HepG2 (cell line): ENCODE measurements around the gene MRPL10. TPM values are rescaled to one million over a fixed set of nuclear protein-coding genes. Genes with fewer than 3 reads are reported as not detected.

Source experiments
- BRCA1 ChIP-seq: sonication (generic); formaldehyde crosslinking; IDR thresholded peaks from 2 replicates; pipeline ENCODE4 v1.4.0; 2020; ENCODE audit warnings: missing genetic modification reagents
- FOXC1 ChIP-seq: sonication (generic); formaldehyde crosslinking; IDR thresholded peaks from 2 replicates; pipeline ENCODE4 v1.8.0; 2022; ENCODE audit warnings: mild to moderate bottlenecking, missing genetic modification reagents, borderline replicate concordance
- GATAD2A ChIP-seq: IDR thresholded peaks from 2 replicates; pipeline ENCODE4 v1.6.1; 2016
- MEIS2 ChIP-seq: sonication (generic); formaldehyde crosslinking; IDR thresholded peaks from 2 replicates; pipeline ENCODE4 v1.9.0; 2021; ENCODE audit warnings: mild to moderate bottlenecking, missing genetic modification reagents
- MYC ChIP-seq: sonication (generic); formaldehyde crosslinking; IDR thresholded peaks from 2 replicates; pipeline ENCODE4 v1.9.0; 2021; ENCODE audit warnings: missing genetic modification reagents, borderline replicate concordance
- RCOR2 ChIP-seq: IDR thresholded peaks from 2 replicates; pipeline ENCODE4 v1.6.1; 2016; ENCODE audit warnings: missing biosample characterization, missing genetic modification reagents
- RFX5 ChIP-seq: IDR thresholded peaks from 2 replicates; pipeline ENCODE4 v1.6.1; 2011; ENCODE audit warnings: low read depth, low read length, improper control_type of control experiment
- SMAD9 ChIP-seq: sonication (generic); formaldehyde crosslinking; IDR thresholded peaks from 2 replicates; pipeline ENCODE4 v1.5.1; 2020; ENCODE audit warnings: mild to moderate bottlenecking, missing genetic modification reagents
- TBX3 ChIP-seq: fragments of 450-650 bp; IDR thresholded peaks from 2 replicates; pipeline ENCODE4 v1.6.1; 2017; ENCODE audit warnings: antibody characterized with exemption, mild to moderate bottlenecking, inconsistent platforms, borderline replicate concordance
- XRCC5 ChIP-seq: fragments of 200-400 bp; formaldehyde crosslinking; optimal IDR thresholded peaks from 2 replicates; pipeline ENCODE3; 2017; ENCODE audit warnings: mild to moderate bottlenecking, low read length
- ZNF264 ChIP-seq: sonication (generic); formaldehyde crosslinking; IDR thresholded peaks from 2 replicates; pipeline ENCODE4 v1.4.0; 2020; ENCODE audit warnings: missing genetic modification reagents
- ZNF460 ChIP-seq: sonication (generic); formaldehyde crosslinking; IDR thresholded peaks from 2 replicates; pipeline ENCODE4 v1.5.1; 2020; ENCODE audit warnings: missing genetic modification reagents, mild to moderate bottlenecking, borderline replicate concordance
- ZNF530 ChIP-seq: sonication (generic); formaldehyde crosslinking; IDR thresholded peaks from 2 replicates; pipeline ENCODE4 v1.5.0; 2020; ENCODE audit warnings: low read depth, mild to moderate bottlenecking, missing genetic modification reagents
- ZZZ3 ChIP-seq: sonication (generic); formaldehyde crosslinking; IDR thresholded peaks from 2 replicates; pipeline ENCODE4 v1.4.0; 2020; ENCODE audit warnings: missing genetic modification reagents, mild to moderate bottlenecking, borderline replicate concordance
- polyA plus RNA-seq, 8 experiments: library from polyadenylated mRNA; depleted of rRNA in 3 of 8; stranded (reverse) in 7 of 8; unstranded in 1 of 8; fragments of >200 nt; fragmentation: Illumina TruSeq in 4 of 8; extraction: Trizol in 4 of 8; gene quantifications; 2 replicates each; pipeline versions ENCODE4 v1.2.1 to v1.2.3, GENCODE V29; 2011 to 2016; ENCODE audit warnings: low read depth in 4 of 8, missing spikeins in 1 of 8, mixed read lengths in 1 of 8; ENCODE audit not compliant: insufficient read depth in 1 of 8
- total RNA-seq, 5 experiments: library from RNA; depleted of rRNA; stranded (reverse); fragments of >200 nt; fragmentation: Illumina TruSeq; extraction: Trizol; gene quantifications; 2 replicates each; pipeline ENCODE4 v1.2.3, GENCODE V29; 2016; ENCODE audit warnings: low read depth in 1 of 5
- TF ChIP-seq, protein P1 (sequence below): sonication (generic); formaldehyde crosslinking; IDR thresholded peaks from 2 replicates; pipeline ENCODE4 v1.8.0; 2022; ENCODE audit warnings: missing genetic modification reagents, mild to moderate bottlenecking, borderline replicate concordance
- TF ChIP-seq, protein P2 (sequence below): sonication (generic); formaldehyde crosslinking; IDR thresholded peaks from 2 replicates; pipeline ENCODE4 v1.5.0; 2020; ENCODE audit warnings: mild to moderate bottlenecking, missing genetic modification reagents
- TF ChIP-seq, protein P3 (sequence below): sonication (generic); formaldehyde crosslinking; IDR thresholded peaks from 2 replicates; pipeline ENCODE4 v1.8.0; 2022; ENCODE audit warnings: missing genetic modification reagents, mild to moderate bottlenecking, inconsistent platforms, borderline replicate concordance
- TF ChIP-seq, protein P4 (sequence below): IDR thresholded peaks from 2 replicates; pipeline ENCODE4 v1.6.1; 2016; ENCODE audit warnings: mild to moderate bottlenecking
- TF ChIP-seq, protein P5 (sequence below): sonication (generic); formaldehyde crosslinking; IDR thresholded peaks from 2 replicates; pipeline ENCODE4 v1.4.0; 2020; ENCODE audit warnings: missing genetic modification reagents

Gene MRPL10
- total and polyA plus RNA-seq, 2 of the 13 experiments (the other 11 are each of a cell fraction or from before 2014, with no cell fraction given), result 56.7 to 149 TPM

DNA sequence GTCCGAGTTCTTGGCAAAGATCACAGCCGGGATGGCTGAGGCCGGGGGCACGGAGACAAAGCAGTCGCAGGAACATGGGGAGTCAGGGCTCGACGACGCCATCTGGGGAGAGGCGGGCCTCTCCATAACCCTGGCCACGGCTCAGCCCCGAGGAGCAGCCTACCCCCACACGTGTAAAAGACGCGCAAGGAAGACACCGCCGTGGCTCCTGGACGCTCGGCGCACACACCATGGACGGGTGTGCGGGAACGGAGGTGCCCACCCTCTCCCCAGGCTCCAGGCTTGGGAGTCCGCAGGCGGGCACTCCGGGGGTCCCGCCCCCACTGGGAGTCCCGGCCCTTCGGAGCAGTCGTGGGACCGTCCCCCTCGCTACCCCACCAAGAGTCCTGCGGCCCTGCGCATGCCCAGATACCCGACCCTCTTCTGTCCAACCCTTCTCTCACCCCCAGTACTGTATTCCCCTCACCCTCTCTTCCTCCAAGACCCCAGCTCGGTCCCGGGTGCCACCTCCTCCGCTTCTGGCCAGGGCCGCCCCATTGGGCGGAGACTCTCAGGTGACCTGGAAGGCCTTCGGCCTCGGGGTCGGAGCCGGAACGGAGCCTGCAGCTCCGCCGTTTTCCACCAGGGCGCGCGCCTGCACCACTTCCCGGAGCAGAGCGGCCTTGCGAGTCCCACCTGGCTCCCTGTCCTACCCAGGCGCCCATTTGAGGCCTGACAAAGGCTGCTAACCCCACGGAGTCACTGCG, 9.6 kb upstream of the MRPL10 start, which contains the start of gene SCRN2 (continued):
- TF ChIP-seq, protein P1, sequence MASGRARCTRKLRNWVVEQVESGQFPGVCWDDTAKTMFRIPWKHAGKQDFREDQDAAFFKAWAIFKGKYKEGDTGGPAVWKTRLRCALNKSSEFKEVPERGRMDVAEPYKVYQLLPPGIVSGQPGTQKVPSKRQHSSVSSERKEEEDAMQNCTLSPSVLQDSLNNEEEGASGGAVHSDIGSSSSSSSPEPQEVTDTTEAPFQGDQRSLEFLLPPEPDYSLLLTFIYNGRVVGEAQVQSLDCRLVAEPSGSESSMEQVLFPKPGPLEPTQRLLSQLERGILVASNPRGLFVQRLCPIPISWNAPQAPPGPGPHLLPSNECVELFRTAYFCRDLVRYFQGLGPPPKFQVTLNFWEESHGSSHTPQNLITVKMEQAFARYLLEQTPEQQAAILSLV, result 0 out of 2 replicates have a peak, but pooled peaks have one; percentile 16
- TF ChIP-seq RFX5 (no peak), GATAD2A (CRISPR knock-in tag) (peak; percentile 64; the same call in 1 of the 2 replicates), ZNF530 (CRISPR knock-in tag) (no peak), MEIS2 (0 out of 2 replicates have a peak, but pooled peaks have one; percentile 23), BRCA1 (CRISPR knock-in tag) (no peak), RCOR2 (0 out of 2 replicates have a peak, but pooled peaks have one; percentile 30), ZZZ3 (CRISPR knock-in tag) (no peak; the same call in 1 of the 2 replicates), XRCC5 (peak; percentile 95), SMAD9 (CRISPR knock-in tag) (peak; percentile 71; the same call in 1 of the 2 replicates), ZNF264 (peak; percentile 73; the same call in 1 of the 2 replicates), FOXC1 (CRISPR knock-in tag) (peak; percentile 89), MYC (CRISPR knock-in tag) (peak; percentile 78), ZNF460 (CRISPR knock-in tag) (peak; percentile 60; the same call in 1 of the 2 replicates), TBX3 (no peak)
- TF ChIP-seq, protein P2, sequence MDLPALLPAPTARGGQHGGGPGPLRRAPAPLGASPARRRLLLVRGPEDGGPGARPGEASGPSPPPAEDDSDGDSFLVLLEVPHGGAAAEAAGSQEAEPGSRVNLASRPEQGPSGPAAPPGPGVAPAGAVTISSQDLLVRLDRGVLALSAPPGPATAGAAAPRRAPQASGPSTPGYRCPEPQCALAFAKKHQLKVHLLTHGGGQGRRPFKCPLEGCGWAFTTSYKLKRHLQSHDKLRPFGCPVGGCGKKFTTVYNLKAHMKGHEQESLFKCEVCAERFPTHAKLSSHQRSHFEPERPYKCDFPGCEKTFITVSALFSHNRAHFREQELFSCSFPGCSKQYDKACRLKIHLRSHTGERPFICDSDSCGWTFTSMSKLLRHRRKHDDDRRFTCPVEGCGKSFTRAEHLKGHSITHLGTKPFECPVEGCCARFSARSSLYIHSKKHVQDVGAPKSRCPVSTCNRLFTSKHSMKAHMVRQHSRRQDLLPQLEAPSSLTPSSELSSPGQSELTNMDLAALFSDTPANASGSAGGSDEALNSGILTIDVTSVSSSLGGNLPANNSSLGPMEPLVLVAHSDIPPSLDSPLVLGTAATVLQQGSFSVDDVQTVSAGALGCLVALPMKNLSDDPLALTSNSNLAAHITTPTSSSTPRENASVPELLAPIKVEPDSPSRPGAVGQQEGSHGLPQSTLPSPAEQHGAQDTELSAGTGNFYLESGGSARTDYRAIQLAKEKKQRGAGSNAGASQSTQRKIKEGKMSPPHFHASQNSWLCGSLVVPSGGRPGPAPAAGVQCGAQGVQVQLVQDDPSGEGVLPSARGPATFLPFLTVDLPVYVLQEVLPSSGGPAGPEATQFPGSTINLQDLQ, result no peak; the same call in 1 of the 2 replicates
- TF ChIP-seq, protein P3, sequence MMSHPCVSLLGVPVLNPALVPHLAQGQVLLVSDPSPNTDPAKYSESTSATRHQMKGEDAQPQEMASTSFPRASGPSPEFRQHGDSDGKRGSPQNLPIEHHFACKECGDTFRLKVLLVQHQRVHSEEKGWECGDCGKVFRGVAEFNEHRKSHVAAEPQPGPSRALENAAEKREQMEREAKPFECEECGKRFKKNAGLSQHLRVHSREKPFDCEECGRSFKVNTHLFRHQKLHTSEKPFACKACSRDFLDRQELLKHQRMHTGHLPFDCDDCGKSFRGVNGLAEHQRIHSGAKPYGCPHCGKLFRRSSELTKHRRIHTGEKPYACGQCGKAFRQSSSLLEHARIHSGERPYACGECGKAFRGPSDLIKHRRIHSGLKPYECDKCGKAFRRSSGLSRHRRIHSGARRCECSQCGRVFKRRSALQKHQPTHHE (CRISPR knock-in tag), result peak; percentile 63; the same call in 1 of the 2 replicates
- TF ChIP-seq, protein P4, sequence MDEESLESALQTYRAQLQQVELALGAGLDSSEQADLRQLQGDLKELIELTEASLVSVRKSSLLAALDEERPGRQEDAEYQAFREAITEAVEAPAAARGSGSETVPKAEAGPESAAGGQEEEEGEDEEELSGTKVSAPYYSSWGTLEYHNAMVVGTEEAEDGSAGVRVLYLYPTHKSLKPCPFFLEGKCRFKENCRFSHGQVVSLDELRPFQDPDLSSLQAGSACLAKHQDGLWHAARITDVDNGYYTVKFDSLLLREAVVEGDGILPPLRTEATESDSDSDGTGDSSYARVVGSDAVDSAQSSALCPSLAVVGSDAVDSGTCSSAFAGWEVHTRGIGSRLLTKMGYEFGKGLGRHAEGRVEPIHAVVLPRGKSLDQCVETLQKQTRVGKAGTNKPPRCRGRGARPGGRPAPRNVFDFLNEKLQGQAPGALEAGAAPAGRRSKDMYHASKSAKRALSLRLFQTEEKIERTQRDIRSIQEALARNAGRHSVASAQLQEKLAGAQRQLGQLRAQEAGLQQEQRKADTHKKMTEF (CRISPR knock-in tag), result peak; percentile 75; the same call in 1 of the 2 replicates
- TF ChIP-seq, protein P5, sequence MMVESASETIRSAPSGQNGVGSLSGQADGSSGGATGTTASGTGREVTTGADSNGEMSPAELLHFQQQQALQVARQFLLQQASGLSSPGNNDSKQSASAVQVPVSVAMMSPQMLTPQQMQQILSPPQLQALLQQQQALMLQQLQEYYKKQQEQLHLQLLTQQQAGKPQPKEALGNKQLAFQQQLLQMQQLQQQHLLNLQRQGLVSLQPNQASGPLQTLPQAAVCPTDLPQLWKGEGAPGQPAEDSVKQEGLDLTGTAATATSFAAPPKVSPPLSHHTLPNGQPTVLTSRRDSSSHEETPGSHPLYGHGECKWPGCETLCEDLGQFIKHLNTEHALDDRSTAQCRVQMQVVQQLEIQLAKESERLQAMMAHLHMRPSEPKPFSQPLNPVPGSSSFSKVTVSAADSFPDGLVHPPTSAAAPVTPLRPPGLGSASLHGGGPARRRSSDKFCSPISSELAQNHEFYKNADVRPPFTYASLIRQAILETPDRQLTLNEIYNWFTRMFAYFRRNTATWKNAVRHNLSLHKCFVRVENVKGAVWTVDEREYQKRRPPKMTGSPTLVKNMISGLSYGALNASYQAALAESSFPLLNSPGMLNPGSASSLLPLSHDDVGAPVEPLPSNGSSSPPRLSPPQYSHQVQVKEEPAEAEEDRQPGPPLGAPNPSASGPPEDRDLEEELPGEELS (CRISPR knock-in tag), result no peak
